HL-60 (cell line): ENCODE results near the gene SYTL2.

Experiments used
- DNase-seq, 2 experiments: peaks; one replicate each; pipeline ENCODE4 v3.0.0-alpha.2; 2010 to 2020; ENCODE audit warnings: low read depth in 1 of 2, low spot score in 1 of 2
- H3K27ac ChIP-seq: fragments of 250-450 bp; sonication (Bioruptor Pico); replicated peaks from 2 replicates; pipeline ENCODE4 v1.5.1; 2020; ENCODE audit warnings: mild to moderate bottlenecking, moderate library complexity
- H3K27me3 ChIP-seq: fragments of 250-450 bp; sonication (Bioruptor Pico); 2 replicates; pipeline ENCODE4 v1.5.1; 2021; ENCODE audit warnings: mild to moderate bottlenecking, moderate library complexity; ENCODE audit not compliant: insufficient read depth, poor library complexity, severe bottlenecking
- H3K4me3 ChIP-seq: replicated peaks from 2 replicates; pipeline ENCODE4 v1.5.1; 2011; ENCODE audit warnings: mild to moderate bottlenecking, control low read depth, low read length; ENCODE audit not compliant: insufficient read depth
- CTCF ChIP-seq: IDR thresholded peaks from one replicate; pipeline ENCODE4 v1.5.1; 2011; ENCODE audit warnings: low read length, control low read depth, inconsistent platforms; ENCODE audit not compliant: insufficient read depth
- GABPA ChIP-seq: IDR thresholded peaks from 2 replicates; pipeline ENCODE4 v1.6.1; 2012; ENCODE audit warnings: low read depth
- POLR2AphosphoS5 ChIP-seq: IDR thresholded peaks from 2 replicates; pipeline ENCODE4 v1.6.1; 2012; ENCODE audit warnings: low read depth
- SPI1 ChIP-seq: IDR thresholded peaks from 2 replicates; pipeline ENCODE4 v1.6.1; 2012; ENCODE audit warnings: low read depth, mild to moderate bottlenecking, borderline replicate concordance
- TF ChIP-seq, protein P1 (sequence below): IDR thresholded peaks from 2 replicates; pipeline ENCODE4 v1.6.1; 2012; ENCODE audit warnings: low read depth; ENCODE audit not compliant: insufficient replicate concordance

The SYTL2 gene

GRCh38 chr11:85795712-85796487 is 15.0 kb downstream of the SYTL2 start:
- DNase-seq: no peak
- TF ChIP-seq GABPA (no peak), SPI1 (no peak), CTCF (no peak), POLR2AphosphoS5 (no peak)
- TF ChIP-seq, protein P1, sequence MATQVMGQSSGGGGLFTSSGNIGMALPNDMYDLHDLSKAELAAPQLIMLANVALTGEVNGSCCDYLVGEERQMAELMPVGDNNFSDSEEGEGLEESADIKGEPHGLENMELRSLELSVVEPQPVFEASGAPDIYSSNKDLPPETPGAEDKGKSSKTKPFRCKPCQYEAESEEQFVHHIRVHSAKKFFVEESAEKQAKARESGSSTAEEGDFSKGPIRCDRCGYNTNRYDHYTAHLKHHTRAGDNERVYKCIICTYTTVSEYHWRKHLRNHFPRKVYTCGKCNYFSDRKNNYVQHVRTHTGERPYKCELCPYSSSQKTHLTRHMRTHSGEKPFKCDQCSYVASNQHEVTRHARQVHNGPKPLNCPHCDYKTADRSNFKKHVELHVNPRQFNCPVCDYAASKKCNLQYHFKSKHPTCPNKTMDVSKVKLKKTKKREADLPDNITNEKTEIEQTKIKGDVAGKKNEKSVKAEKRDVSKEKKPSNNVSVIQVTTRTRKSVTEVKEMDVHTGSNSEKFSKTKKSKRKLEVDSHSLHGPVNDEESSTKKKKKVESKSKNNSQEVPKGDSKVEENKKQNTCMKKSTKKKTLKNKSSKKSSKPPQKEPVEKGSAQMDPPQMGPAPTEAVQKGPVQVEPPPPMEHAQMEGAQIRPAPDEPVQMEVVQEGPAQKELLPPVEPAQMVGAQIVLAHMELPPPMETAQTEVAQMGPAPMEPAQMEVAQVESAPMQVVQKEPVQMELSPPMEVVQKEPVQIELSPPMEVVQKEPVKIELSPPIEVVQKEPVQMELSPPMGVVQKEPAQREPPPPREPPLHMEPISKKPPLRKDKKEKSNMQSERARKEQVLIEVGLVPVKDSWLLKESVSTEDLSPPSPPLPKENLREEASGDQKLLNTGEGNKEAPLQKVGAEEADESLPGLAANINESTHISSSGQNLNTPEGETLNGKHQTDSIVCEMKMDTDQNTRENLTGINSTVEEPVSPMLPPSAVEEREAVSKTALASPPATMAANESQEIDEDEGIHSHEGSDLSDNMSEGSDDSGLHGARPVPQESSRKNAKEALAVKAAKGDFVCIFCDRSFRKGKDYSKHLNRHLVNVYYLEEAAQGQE: no peak
- Histone ChIP-seq H3K4me3 (no peak overlapping the region), H3K27ac (no peak overlapping the region), H3K27me3 (no peaks in the 10 kb centered on the region)

DNA sequence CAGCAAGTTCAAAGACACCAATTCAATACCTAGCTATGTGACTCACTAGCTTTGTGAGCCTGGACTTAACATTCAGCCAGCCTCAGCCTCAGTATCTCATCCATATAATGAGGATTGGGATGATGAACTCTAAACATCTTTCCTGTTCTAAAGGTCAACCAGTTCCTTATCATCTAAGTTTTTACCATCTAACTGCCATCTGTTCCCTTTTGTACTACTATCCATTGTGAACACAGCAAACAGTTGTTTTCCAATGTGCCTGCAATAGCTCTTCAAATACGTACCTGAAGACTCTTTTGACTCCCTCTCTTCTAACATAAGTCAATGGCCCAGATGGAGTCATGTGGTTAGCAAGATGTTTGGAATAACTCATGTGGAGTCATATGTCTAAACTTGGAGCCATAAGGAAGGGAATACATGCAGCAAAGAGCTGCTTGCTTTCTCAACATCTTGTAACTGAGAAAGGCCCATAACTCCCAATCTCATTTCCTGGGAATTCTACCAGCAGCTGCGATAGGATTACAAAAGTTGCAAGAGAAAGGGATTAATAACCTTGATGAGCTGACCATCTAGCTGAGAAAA is 19.4 kb downstream of the SYTL2 start:
- no peak for DNase-seq
- no peaks in the 10 kb centered on the region for H3K27me3 ChIP-seq
- TF ChIP-seq POLR2AphosphoS5 (no peak), GABPA (no peak), CTCF (no peak)
- TF ChIP-seq, protein P1: no peak
- H3K27ac ChIP-seq: no peak overlapping the region
- no peak overlapping the region for H3K4me3 ChIP-seq

- TF ChIP-seq, protein P1: no peak
- TF ChIP-seq GABPA (no peak), POLR2AphosphoS5 (no peak), SPI1 (no peak), CTCF (no peak)
Measured at GRCh38 chr11:85787809-85788760, 22.9 kb downstream of the SYTL2 start.

More at GRCh38 chr11:85787809-85788760, 22.9 kb downstream of the SYTL2 start:
- Histone ChIP-seq H3K4me3 (no peak overlapping the region), H3K27me3 (no peaks in the 10 kb centered on the region), H3K27ac (no peak overlapping the region)
- no peak for DNase-seq
